Omental fat pad (tissue), 4 donors: ENCODE measurements around the gene TC2N. TPM values are rescaled to one million over a fixed set of nuclear protein-coding genes. Genes with fewer than 3 reads are reported as not detected.
"Not testable (repeated sequence)": the region's sequence is repeated elsewhere in the genome, so short reads cannot be mapped to it uniquely, and the experiment has no call there.

ENCODE experiments used
- ATAC-seq: fragments of 150-250 bp; one replicate; pipeline ENCODE4 v1.9.1; 2016; ENCODE audit warnings: mild to moderate bottlenecking, moderate library complexity; ENCODE audit not compliant: low FRiP score
- DNase-seq: peaks from one replicate; pipeline ENCODE4 v3.0.0-alpha.2; 2019; ENCODE audit warnings: low spot score
- CTCF ChIP-seq, 3 donors: fragments of 450-650 bp; IDR thresholded peaks; one replicate each; pipeline ENCODE4 v1.5.1; 2016 to 2017; ENCODE audit warnings: antibody characterized with exemption in 3 of 3, mild to moderate bottlenecking in 3 of 3, moderate library complexity in 2 of 3
- total RNA-seq, 4 donors: library from RNA; depleted of rRNA; stranded (reverse); fragments of >200 nt; gene quantifications; one replicate each; pipeline ENCODE4 v1.1.0, GENCODE V29; 2016

Gene TC2N
- total RNA-seq, 4 donors from 2014 or later = 26.8 to 106 (median 49.3) TPM

- no peak for TF ChIP-seq CTCF (IDR thresholded peaks at IDR 0.05)
- ATAC-seq (no peak), DNase-seq (no peak)
Observed at GRCh38 chr14:91858536-91859275, 8.6 kb downstream of the TC2N start.

GRCh38 chr14:91857614-91858013 lies 9.7 kb downstream of the TC2N start:
- no peak for TF ChIP-seq CTCF (IDR thresholded peaks at IDR 0.05)
- ATAC-seq = no peak

GRCh38 chr14:91854327-91854934 lies 12.9 kb downstream of the TC2N start:
- ATAC-seq (no peak), DNase-seq (no peak)
- no peak for TF ChIP-seq CTCF (IDR thresholded peaks at IDR 0.05)

More at GRCh38 chr14:91857614-91858013, 9.7 kb downstream of the TC2N start:
- no peak for DNase-seq

GRCh38 chr14:91851563-91851962 lies 15.8 kb downstream of the TC2N start:
- DNase-seq = no peak
- no peak for TF ChIP-seq CTCF (IDR thresholded peaks at IDR 0.05)
- no peak for ATAC-seq

GRCh38 chr14:91848504-91849001 lies 18.8 kb downstream of the TC2N start:
- DNase-seq (no peak), ATAC-seq (peak; percentile 92)
- TF ChIP-seq CTCF (IDR thresholded peaks at IDR 0.05) = no peak

GRCh38 chr14:91847693-91848092 lies 19.6 kb downstream of the TC2N start:
- DNase-seq = no peak
- no peak for ATAC-seq
- TF ChIP-seq CTCF (IDR thresholded peaks at IDR 0.05) = no peak

- DNase-seq (no peak), ATAC-seq (no peak)
- no peak for TF ChIP-seq CTCF (IDR thresholded peaks at IDR 0.05)
Observed at GRCh38 chr14:91845652-91846051, 21.7 kb downstream of the TC2N start.

GRCh38 chr14:91845056-91845455 lies 22.3 kb downstream of the TC2N start:
- DNase-seq, ATAC-seq: not testable (repeated sequence)
